Loucy (cell line): ENCODE measurements around the gene AMPH.

ENCODE experiments used
- EZH2phosphoT487 ChIP-seq: fragments of 200-600 bp; IDR thresholded peaks from 2 replicates; pipeline ENCODE4 v1.6.1; 2018; ENCODE audit warnings: antibody characterized with exemption, mild to moderate bottlenecking, moderate library complexity, borderline replicate concordance
- TF ChIP-seq, protein P1 (sequence below): fragments of 200-600 bp; sonication (generic); conservative IDR thresholded peaks from 2 replicates; pipeline ENCODE4 v1.5.1; 2014; ENCODE audit warnings: mild to moderate bottlenecking, antibody characterized with exemption, low read length

DNA sequence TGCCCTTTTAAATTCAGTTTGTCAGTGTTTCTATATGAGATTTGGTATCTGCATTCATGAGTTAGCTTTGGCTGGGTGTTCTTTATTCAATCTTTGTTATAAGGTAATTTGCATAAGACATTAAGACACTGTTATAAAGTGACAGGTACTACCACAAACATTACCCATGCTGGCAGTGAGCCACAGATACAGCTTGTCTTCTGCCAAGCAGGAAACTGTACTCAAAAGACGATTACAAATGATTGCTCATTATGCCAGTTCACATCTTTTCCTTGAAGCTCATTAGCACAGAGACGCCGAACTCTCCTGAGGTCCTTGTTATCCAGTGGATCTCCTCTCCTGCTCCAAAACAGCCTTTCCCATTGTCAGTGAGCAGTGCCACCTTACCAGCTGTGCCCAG lies 30.4 kb downstream of the AMPH start:
- TF ChIP-seq, protein P1, sequence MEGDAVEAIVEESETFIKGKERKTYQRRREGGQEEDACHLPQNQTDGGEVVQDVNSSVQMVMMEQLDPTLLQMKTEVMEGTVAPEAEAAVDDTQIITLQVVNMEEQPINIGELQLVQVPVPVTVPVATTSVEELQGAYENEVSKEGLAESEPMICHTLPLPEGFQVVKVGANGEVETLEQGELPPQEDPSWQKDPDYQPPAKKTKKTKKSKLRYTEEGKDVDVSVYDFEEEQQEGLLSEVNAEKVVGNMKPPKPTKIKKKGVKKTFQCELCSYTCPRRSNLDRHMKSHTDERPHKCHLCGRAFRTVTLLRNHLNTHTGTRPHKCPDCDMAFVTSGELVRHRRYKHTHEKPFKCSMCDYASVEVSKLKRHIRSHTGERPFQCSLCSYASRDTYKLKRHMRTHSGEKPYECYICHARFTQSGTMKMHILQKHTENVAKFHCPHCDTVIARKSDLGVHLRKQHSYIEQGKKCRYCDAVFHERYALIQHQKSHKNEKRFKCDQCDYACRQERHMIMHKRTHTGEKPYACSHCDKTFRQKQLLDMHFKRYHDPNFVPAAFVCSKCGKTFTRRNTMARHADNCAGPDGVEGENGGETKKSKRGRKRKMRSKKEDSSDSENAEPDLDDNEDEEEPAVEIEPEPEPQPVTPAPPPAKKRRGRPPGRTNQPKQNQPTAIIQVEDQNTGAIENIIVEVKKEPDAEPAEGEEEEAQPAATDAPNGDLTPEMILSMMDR = no peak
- TF ChIP-seq EZH2phosphoT487 = no peak
